Measurements from ENCODE around the gene DHX29. TPM values are rescaled to one million over a fixed set of nuclear protein-coding genes. Genes with fewer than 3 reads are reported as not detected.

Gene DHX29
- total RNA-seq, 1 experiment from 2014 or later = 21.8 TPM

GRCh38 chr5:55316837-55317236 is 9.3 kb upstream of the DHX29 start:
- H3K4me1 Mint-ChIP-seq (ENCODE audit: insufficient read depth, unreplicated experiment) = peaks cover 17% of the 10 kb centered on the region
- ChIA-PET CTCF (interaction anchor here (0.6 kb wide), 2 partner anchors 48 to 90 kb away, joined by 3 read pairs; no protein-coding TSS in a partner anchor), POLR2A (interaction anchor here (2.7 kb wide), 1 partner anchor 9 kb away, joined by 9 read pairs; the partner anchor contains the start of genes DHX29 and MTREX)
- BruUV-seq (replicated peaks) = no TSS peak
- no peak overlapping the region for H3K27ac Mint-ChIP-seq (ENCODE audit: low read depth, unreplicated experiment)
- no peak for TF ChIP-seq CTCF (IDR thresholded peaks at IDR 0.05; ENCODE audit: unreplicated experiment)
- no peak for DNase-seq (ENCODE audit: unreplicated experiment)
- no peaks in the 10 kb centered on the region for H3K27me3 Mint-ChIP-seq (ENCODE audit: insufficient read depth, unreplicated experiment)
- no peaks in the 10 kb centered on the region for H3K9me3 Mint-ChIP-seq (ENCODE audit: unreplicated experiment)
- H3K36me3 Mint-ChIP-seq (ENCODE audit: insufficient read depth, unreplicated experiment) = peaks cover 14% of the 10 kb centered on the region
- no peak overlapping the region for H3K4me3 Mint-ChIP-seq (ENCODE audit: unreplicated experiment)
- intact Hi-C loops (cut with micrococcal nuclease) = no loop called here

GRCh38 chr5:55316289-55316688 is 8.8 kb upstream of the DHX29 start:
- ChIA-PET CTCF (interaction anchor here (0.6 to 2.6 kb wide), 3 partner anchors 48 to 90 kb away, joined by 3 to 8 read pairs (median 3); no protein-coding TSS in a partner anchor), POLR2A (interaction anchor here (2.7 kb wide), 1 partner anchor 9 kb away, joined by 9 read pairs; the partner anchor contains the start of genes DHX29 and MTREX)
- Mint-ChIP-seq H3K27ac (ENCODE audit: low read depth, unreplicated experiment) (no peak overlapping the region), H3K36me3 (ENCODE audit: insufficient read depth, unreplicated experiment) (peaks cover 10% of the 10 kb centered on the region), H3K9me3 (ENCODE audit: unreplicated experiment) (no peaks in the 10 kb centered on the region), H3K27me3 (ENCODE audit: insufficient read depth, unreplicated experiment) (no peaks in the 10 kb centered on the region), H3K4me3 (ENCODE audit: unreplicated experiment) (no peak overlapping the region), H3K4me1 (ENCODE audit: insufficient read depth, unreplicated experiment) (peaks cover 22% of the 10 kb centered on the region)
- no peak for DNase-seq (ENCODE audit: unreplicated experiment)
- BruUV-seq (replicated peaks) = no TSS peak
- intact Hi-C loops (cut with micrococcal nuclease) = no loop called here
- TF ChIP-seq CTCF (IDR thresholded peaks at IDR 0.05; ENCODE audit: unreplicated experiment) = no peak

GRCh38 chr5:55313870-55314617 is 6.5 kb upstream of the DHX29 start:
- peaks cover 25% of the 10 kb centered on the region for H3K4me1 Mint-ChIP-seq (ENCODE audit: insufficient read depth, unreplicated experiment)
- H3K27me3 Mint-ChIP-seq (ENCODE audit: insufficient read depth, unreplicated experiment) = no peaks in the 10 kb centered on the region
- no peaks in the 10 kb centered on the region for H3K9me3 Mint-ChIP-seq (ENCODE audit: unreplicated experiment)
- H3K4me3 Mint-ChIP-seq (ENCODE audit: unreplicated experiment) = no peak overlapping the region
- DNase-seq (ENCODE audit: unreplicated experiment) = no peak
- POLR2A ChIA-PET = no interaction called here
- TF ChIP-seq CTCF (IDR thresholded peaks at IDR 0.05; ENCODE audit: unreplicated experiment) = no peak
- no peak overlapping the region for H3K27ac Mint-ChIP-seq (ENCODE audit: low read depth, unreplicated experiment)
- peaks cover 10% of the 10 kb centered on the region for H3K36me3 Mint-ChIP-seq (ENCODE audit: insufficient read depth, unreplicated experiment)
- CTCF ChIA-PET = interaction anchor here (2.6 kb wide), 1 partner anchor 88 kb away, joined by 8 read pairs; no protein-coding TSS in a partner anchor
- BruUV-seq (replicated peaks) = no TSS peak
- intact Hi-C loops (cut with micrococcal nuclease) = no loop called here

- POLR2A ChIA-PET = interaction anchor here (0.6 to 4.4 kb wide), 17 partner anchors 8 to 790 kb away, joined by 3 to 113 read pairs (median 5); partner anchors contain the start of genes CCNO and IL31RA
- intact Hi-C loops (cut with micrococcal nuclease) = loop anchor here (10.0 kb wide), 1 partner anchor 134 kb away; the partner anchor contains the start of gene CDC20B
- Mint-ChIP-seq H3K27ac (ENCODE audit: low read depth, unreplicated experiment) (no peak overlapping the region), H3K27me3 (ENCODE audit: insufficient read depth, unreplicated experiment) (no peaks in the 10 kb centered on the region), H3K9me3 (ENCODE audit: unreplicated experiment) (no peaks in the 10 kb centered on the region), H3K4me1 (ENCODE audit: insufficient read depth, unreplicated experiment) (peaks cover 19% of the 10 kb centered on the region), H3K4me3 (ENCODE audit: unreplicated experiment) (no peak overlapping the region), H3K36me3 (ENCODE audit: insufficient read depth, unreplicated experiment) (no peaks in the 10 kb centered on the region)
- CTCF ChIA-PET = interaction anchor here (2.5 kb wide), 1 partner anchor 76 kb away, joined by 20 read pairs; the partner anchor contains the start of gene CCNO
- no peak for TF ChIP-seq CTCF (IDR thresholded peaks at IDR 0.05; ENCODE audit: unreplicated experiment)
- peak; percentile 37 for DNase-seq (ENCODE audit: unreplicated experiment)
- TSS peak; percentile 69 for BruUV-seq (replicated peaks)
Measured at GRCh38 chr5:55308254-55308836, 851 bp upstream of the DHX29 start.
